HG03520 (cell line): ENCODE results near the gene TMEM181.

Experiments used
- ATAC-seq: cut with Tn5 transposase; IDR thresholded peaks from one replicate; pipeline ENCODE4 v1.9.1; 2021; ENCODE audit warnings: mild to moderate bottlenecking, moderate library complexity; ENCODE audit not compliant: unreplicated experiment

The TMEM181 gene

DNA sequence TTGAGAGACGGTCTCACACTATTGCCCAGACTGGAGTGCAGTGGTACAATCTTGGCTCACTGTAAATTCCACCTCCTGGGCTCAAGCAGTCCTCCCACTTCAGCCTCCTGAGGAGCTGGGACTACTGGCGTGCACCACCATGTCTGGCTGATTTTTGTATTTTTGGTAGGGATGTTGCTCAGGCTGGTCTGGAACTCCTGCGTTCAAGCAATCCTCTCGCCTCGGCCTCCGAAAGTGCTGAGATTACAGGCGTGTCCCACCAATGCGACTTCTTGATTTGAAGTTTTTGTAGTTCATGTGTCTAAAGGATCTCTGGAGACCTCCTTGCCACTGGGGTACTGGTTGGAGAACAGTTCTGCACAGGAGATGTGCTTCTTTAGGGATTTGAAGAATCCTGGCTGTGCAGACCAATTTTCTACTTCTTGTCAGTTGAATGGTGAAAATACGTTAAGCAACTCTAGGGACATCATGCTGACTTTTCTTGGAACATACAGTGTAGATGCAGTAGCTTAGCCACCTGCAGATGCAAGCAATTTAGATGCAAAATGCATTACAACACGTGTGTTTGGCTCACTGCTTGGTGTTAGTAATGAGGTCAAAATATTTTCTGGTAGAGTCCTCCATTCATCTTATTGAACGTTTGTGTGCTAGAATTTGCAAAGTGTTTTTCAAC, 118.2 kb downstream of the TMEM181 start:
- no peak for ATAC-seq

DNA sequence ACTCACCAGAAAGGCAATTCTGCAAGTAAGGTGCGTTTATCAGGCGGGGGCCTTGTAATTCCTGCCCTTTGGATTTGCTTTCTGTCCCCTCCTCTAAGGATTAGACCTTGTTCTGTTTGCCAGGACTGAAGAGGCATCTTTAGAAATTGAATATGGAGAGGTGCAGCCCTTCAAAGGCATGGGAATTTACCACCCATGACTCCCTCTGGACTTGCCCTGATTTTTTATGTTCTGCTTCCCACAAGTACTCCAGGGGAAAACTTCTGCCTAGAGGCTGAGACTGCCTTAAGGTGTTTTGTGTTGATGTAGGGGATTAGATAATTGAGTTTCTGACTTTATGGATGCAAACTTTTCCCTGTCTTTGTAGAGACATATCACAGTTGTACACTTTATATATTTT, 120.1 kb downstream of the TMEM181 start:
- no peak for ATAC-seq

DNA sequence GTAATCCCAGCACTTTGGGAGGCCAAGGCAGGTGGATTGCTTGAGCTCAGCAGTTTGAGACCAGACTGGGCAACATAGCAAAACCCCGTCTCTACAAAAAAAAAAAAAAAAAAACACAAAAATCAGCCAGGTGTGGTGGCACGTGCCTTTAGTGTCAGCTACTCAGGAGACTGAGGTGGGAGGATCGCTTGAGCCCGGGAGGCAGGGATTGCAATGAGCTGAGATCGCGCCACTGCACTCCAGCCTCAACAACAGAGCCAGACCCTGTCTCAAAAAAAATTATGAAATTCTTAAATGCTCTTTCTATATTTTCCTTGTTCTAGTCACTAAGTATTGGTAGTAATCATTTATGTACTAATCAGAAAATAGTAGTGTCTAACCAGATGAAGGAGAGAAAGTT, 120.6 kb downstream of the TMEM181 start:
- no peak for ATAC-seq

DNA sequence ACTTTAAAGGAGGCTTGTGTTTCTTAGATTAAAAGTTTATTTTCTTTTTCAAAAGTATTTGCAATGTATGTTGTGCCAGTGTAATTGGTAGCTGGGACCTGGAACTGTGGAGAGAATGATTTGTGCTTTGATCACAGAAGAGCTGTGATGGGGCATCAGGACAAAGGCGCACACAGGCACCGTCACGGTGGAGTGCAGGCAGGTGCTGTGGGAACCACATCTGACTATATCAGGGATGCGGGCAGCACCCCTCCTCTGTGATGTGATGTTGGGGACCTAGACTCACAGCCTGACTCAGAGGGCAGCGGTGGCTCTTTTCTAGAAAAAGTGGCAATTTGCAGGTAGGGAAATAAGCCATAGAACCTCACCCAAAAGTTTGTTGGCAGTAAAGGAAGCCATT, 124.4 kb downstream of the TMEM181 start:
- ATAC-seq: no peak

DNA sequence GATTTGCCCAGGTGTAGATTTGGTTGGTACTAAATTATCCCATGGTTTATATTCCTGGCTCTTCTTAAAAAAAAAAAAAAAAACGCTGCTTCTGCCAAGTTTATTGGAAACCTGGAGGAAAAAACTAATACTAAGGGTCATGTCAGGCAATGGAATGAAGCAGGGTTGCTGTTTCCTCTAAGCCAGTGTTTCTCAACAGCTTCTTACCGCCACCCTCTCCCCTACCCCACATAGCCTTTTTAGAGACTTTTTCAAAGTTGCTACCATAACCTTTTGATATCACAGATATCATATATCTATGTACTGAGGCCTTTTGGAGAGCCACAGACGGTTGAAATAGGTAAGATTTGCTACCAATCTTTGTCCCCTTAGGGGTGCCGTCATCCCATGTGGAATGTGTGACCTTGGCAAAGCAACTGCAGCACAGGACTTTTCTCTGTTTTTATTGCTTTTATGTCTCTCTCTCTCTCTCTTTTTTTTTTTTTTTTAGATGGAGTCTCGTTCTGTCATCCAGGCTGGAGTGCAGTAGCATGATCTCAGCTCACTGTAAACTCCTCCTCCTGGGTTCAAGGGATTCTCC, 124.9 kb downstream of the TMEM181 start:
- ATAC-seq: no peak
